Breast epithelium (tissue), 3 donors: ENCODE measurements around the gene FCSK.

Source experiments
- CTCF ChIP-seq, 3 donors: fragments of 450-650 bp; IDR thresholded peaks; one replicate each; pipeline ENCODE4 v1.5.1; 2016 to 2017; ENCODE audit warnings: antibody characterized with exemption in 3 of 3, mild to moderate bottlenecking in 3 of 3, moderate library complexity in 3 of 3
- POLR2AphosphoS5 ChIP-seq, 3 donors: sonication (generic); formaldehyde crosslinking; IDR thresholded peaks; one replicate each; pipeline ENCODE4 v1.6.1; 2017; ENCODE audit warnings: antibody characterized with exemption in 3 of 3

DNA sequence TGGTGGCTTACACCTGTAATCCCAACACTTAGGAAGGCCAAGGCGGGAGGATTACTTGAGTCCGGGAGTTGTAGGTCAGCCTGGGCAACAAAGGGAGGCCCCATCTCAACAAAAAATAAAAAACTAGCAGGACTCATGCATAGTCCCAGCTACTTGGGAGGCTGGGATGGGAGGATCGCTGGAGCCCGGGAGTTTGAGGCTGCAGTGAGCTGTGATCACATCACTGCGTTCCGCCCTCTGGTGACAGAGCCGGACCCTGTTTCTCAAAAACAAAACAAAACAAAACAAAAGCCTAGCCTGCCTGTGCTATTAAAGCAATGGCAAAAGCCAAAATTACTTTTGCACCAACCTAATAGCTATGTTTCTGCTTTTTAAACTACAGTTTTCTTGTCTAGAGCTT, 1.5 kb downstream of the FCSK start:
- TF ChIP-seq CTCF (IDR thresholded peaks at IDR 0.05): no peak
- TF ChIP-seq POLR2AphosphoS5 (IDR thresholded peaks at IDR 0.05): no peak
